CD4-positive, alpha-beta T cell (primary cell): ENCODE data around the gene ACAD9. TPM values are rescaled to one million over a fixed set of nuclear protein-coding genes. Genes with fewer than 3 reads are reported as not detected.
A peak's percentile ranks its signal among the peaks of the same experiment; 100 is the strongest.
"Not testable (repeated sequence)": the region's sequence is repeated elsewhere in the genome, so short reads cannot be mapped to it uniquely, and the experiment has no call there.

Experiments
- ATAC-seq: fragments of 200-7000 bp; cut with Tn5 transposase; one replicate; pipeline ENCODE4 v1.10.0; 2022; ENCODE audit warnings: mild to moderate bottlenecking; ENCODE audit not compliant: poor library complexity
- CTCF ChIA-PET: fragments of 350-600 bp; sonication (Branson Sonifier 250); formaldehyde crosslinking; loops from one replicate; lab custom pipeline; 2021; ENCODE audit warnings: antibody characterized with exemption, inconsistent platforms; lab: Charles Lee
- POLR2A ChIA-PET: fragments of 350-600 bp; sonication (Branson Sonifier 250); formaldehyde crosslinking; loops from one replicate; lab custom pipeline; 2021; ENCODE audit warnings: antibody characterized with exemption, inconsistent platforms; lab: Charles Lee
- DNase-seq, 14 experiments: peaks; one replicate each; pipeline ENCODE4 v3.0.0-alpha.2; 2013 to 2020; ENCODE audit warnings: mixed read lengths in 2 of 14
- H3K27ac ChIP-seq, 2 donors: one replicate each; pipeline versions ENCODE4 v1.5.1 to v1.7.0; 2013; ENCODE audit warnings: low read length in 2 of 2, low read depth in 1 of 2, mild to moderate bottlenecking in 1 of 2
- H3K27me3 ChIP-seq, 2 experiments: 1 replicate in 1 of 2; 2 replicates in 1 of 2; pipeline versions ENCODE4 v1.6.1 to v1.7.0; 2013; ENCODE audit warnings: low read length in 2 of 2, control low read depth in 1 of 2, mild to moderate bottlenecking in 1 of 2, moderate library complexity in 1 of 2; ENCODE audit not compliant: insufficient read depth in 2 of 2, control insufficient read depth in 1 of 2
- H3K36me3 ChIP-seq: one replicate; pipeline ENCODE4 v1.6.1; 2013; ENCODE audit warnings: low read length, control low read depth; ENCODE audit not compliant: insufficient read depth
- H3K4me1 ChIP-seq: one replicate; pipeline ENCODE4 v1.6.1; 2013; ENCODE audit warnings: low read length, control low read depth; ENCODE audit not compliant: insufficient read depth
- H3K4me3 ChIP-seq: one replicate; pipeline ENCODE4 v1.5.1; 2013; ENCODE audit warnings: mild to moderate bottlenecking, low read length, moderate library complexity
- H3K9me3 ChIP-seq, 2 experiments: 1 replicate in 1 of 2; 2 replicates in 1 of 2; pipeline versions ENCODE4 v1.6.1 to v1.7.0; 2013; ENCODE audit warnings: low read length in 2 of 2, mild to moderate bottlenecking in 2 of 2, control low read depth in 1 of 2, moderate library complexity in 1 of 2; ENCODE audit not compliant: control insufficient read depth in 1 of 2, insufficient read depth in 1 of 2
- H3K27ac Mint-ChIP-seq: one replicate; pipeline ENCODE4 v1.8.0; 2020; ENCODE audit warnings: mixed read lengths
- H3K27me3 Mint-ChIP-seq: one replicate; pipeline ENCODE4 v1.8.0; 2021; ENCODE audit warnings: mixed read lengths
- H3K36me3 Mint-ChIP-seq: one replicate; pipeline ENCODE4 v1.8.0; 2021; ENCODE audit warnings: low read depth, mixed read lengths
- H3K4me1 Mint-ChIP-seq: one replicate; pipeline ENCODE4 v1.8.0; 2021; ENCODE audit warnings: low read depth, mixed read lengths
- H3K4me3 Mint-ChIP-seq: one replicate; pipeline ENCODE4 v1.8.0; 2020; ENCODE audit warnings: mild to moderate bottlenecking, mixed read lengths
- H3K9me3 Mint-ChIP-seq: one replicate; pipeline ENCODE4 v1.8.0; 2020; ENCODE audit warnings: mixed read lengths
- CTCF ChIP-seq: fragments of 200-600 bp; IDR thresholded peaks from one replicate; pipeline ENCODE4 v1.8.0; 2022; ENCODE audit warnings: antibody characterized with exemption, mild to moderate bottlenecking
- intact Hi-C, 2 experiments: fragments of 100-400 bp; cut with DNase I in 1 of 2; cut with micrococcal nuclease in 1 of 2; formaldehyde crosslinking; loops; one replicate each; pipeline versions ENCODE4 v1.15.1 to v1.9.0; 2023 to 2025; cut with DNase I, micrococcal nuclease
- polyA plus RNA-seq, 2 donors: library from polyadenylated mRNA; unstranded; fragments of 120-200 nt; gene quantifications; one replicate each; pipeline ENCODE4 v1.2.1, GENCODE V29; 2013
- total RNA-seq, 174 experiments: library from RNA in 2 of 174; stranded (reverse) in 2 of 174; gene quantifications; one replicate each; pipeline ENCODE4 v1.2.3 and lab custom pipeline; 2021 to 2026

Gene ACAD9
- 10 to 100 TPM; 64.8 to 71.6 TPM for total RNA-seq
- polyA plus RNA-seq (2013, experiment 1 of 2), result 19.2 TPM
- polyA plus RNA-seq (2013, experiment 2 of 2), result 20.3 TPM
- 39.8 to 119 (median 69.0) reads per million in 172 experiments for total RNA-seq (lab: John Stamatoyannopoulos, UW)

- ChIA-PET POLR2A (interaction anchor here (0.5 to 4.2 kb wide), 30 partner anchors 9 to 437 kb away, joined by 3 to 43 read pairs (median 4); partner anchors contain the start of genes RAB43, RAB7A and RPN1), CTCF (interaction anchor here (1.0 to 2.8 kb wide), 6 partner anchors 33 to 366 kb away, joined by 3 to 19 read pairs (median 5); no protein-coding TSS in a partner anchor)
- Histone ChIP-seq H3K36me3 (peaks cover 18% of the 10 kb centered on the region), H3K4me3 (peak within 1 kb of the TSS; percentile 94), H3K27me3 (no peaks in the 10 kb centered on the region), H3K9me3 (no peaks in the 10 kb centered on the region), H3K27ac (peak within 1 kb of the TSS; percentile 91 to 99), H3K4me1 (peaks cover 56% of the 10 kb centered on the region)
- Mint-ChIP-seq H3K4me3 (peak within 1 kb of the TSS; percentile 88), H3K4me1 (peaks cover 74% of the 10 kb centered on the region), H3K36me3 (peaks cover 43% of the 10 kb centered on the region), H3K27me3 (no peaks in the 10 kb centered on the region), H3K9me3 (no peaks in the 10 kb centered on the region), H3K27ac (peak within 1 kb of the TSS; percentile 92)
- DNase-seq, result peak; percentile 92 to 99 (median 96)
- ATAC-seq, result peak; percentile 87
- no peak for TF ChIP-seq CTCF
- intact Hi-C loops, result loop anchor here (2.0 to 5.0 kb wide), 7 partner anchors 155 to 397 kb away; partner anchors contain the start of genes COPG1 (in 2 of the 2), CNBP (in 1 of the 2) and RPN1 (in 1 of the 2)
These were observed at the start of gene ACAD9 for GRCh38 chr3:128879125-128879969. Gene ACAD9, plus strand, starts transcription at chr3:128879620. Its CDS starts 72 bp downstream, at chr3:128879692.

DNA sequence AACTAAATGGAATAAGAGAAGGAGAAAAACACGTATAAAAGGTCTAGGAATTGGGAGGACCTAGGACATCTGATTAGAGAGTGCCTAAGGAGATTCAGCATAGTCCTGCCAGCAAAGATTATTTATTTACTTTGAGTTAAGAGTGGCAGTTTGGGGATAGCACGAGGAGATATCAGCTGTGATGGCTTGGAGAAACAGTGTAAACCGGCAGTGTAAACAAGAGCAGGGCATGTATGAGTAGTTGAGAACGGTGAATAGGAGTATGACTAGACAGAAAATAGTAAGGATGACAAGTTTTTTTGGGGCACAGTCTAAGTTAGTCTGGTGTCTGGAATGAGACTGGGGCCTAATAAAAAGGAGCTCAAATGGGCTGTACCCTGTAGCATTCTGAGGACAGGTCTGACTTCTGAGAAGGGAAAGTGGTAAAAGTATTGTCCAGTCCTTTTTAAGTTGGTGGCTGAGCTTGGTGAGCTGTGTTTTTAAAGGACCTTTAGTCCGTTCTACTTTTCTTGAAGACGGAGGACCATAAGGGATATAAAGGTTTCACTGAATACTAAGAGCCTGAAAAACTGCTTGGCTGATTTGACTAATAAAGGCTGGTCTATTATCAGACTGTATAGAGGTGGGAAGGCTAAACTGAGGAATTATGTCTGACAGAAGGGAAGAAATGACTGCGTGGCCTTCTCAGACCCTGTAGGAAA lies 49.3 kb upstream of the ACAD9 start:
- H3K4me1 ChIP-seq, H3K4me1 Mint-ChIP-seq, ATAC-seq, H3K9me3 ChIP-seq, H3K9me3 Mint-ChIP-seq, H3K4me3 ChIP-seq, H3K27me3 ChIP-seq, H3K27ac ChIP-seq, DNase-seq, H3K36me3 Mint-ChIP-seq, POLR2A ChIA-PET, CTCF ChIA-PET, H3K27ac Mint-ChIP-seq, intact Hi-C loops, H3K36me3 ChIP-seq, H3K4me3 Mint-ChIP-seq, H3K27me3 Mint-ChIP-seq: not testable (repeated sequence)

DNA sequence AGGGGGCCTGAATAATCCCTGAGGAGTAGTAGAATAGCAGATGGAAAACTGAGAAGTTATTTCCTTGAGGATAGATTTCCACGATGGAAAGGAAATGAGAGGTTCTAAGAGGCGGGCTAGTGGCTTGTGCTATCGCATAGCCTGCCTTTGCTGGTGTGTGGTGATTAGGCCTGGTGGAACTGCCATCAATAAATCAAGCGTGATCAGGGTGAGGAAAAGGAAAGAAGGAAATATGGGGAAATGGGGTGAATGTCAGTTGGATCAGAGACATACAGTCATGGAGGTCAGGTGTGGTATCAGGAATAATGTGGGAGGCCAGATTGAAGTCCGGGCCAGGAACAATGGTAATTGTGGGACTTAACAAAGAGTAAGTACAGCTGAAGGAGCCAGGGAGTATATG lies 48.7 kb upstream of the ACAD9 start:
- H3K9me3 ChIP-seq, DNase-seq, H3K4me3 Mint-ChIP-seq, H3K27ac Mint-ChIP-seq, POLR2A ChIA-PET, H3K36me3 Mint-ChIP-seq, ATAC-seq, H3K4me3 ChIP-seq, H3K4me1 ChIP-seq, H3K27ac ChIP-seq, H3K4me1 Mint-ChIP-seq, CTCF ChIA-PET, H3K27me3 ChIP-seq, H3K9me3 Mint-ChIP-seq, intact Hi-C loops, H3K27me3 Mint-ChIP-seq, H3K36me3 ChIP-seq: not testable (repeated sequence)

DNA sequence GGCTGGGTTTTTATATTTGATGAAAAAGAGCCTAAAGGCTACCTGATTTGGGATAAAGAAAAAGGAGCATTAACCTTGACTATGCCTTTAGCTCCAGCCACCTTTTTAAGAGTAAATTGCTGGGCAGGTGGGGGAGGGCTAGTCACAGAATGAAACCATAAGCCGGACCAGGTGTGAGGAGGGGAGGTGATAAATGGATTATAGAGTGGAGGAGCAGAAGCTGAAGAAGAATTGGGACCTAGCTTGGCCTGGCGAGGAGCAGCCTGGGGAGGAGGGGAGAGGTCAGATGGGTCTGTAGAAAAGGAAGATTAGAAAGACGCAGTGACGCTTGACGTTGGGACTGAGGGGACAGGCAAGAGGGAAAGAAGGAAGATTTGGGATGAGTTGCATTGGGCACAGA lies 46.4 kb upstream of the ACAD9 start:
- POLR2A ChIA-PET, H3K4me1 Mint-ChIP-seq, H3K27me3 ChIP-seq, DNase-seq, intact Hi-C loops, H3K4me3 ChIP-seq, H3K27me3 Mint-ChIP-seq, H3K27ac Mint-ChIP-seq, H3K9me3 Mint-ChIP-seq, H3K36me3 Mint-ChIP-seq, ATAC-seq, H3K4me1 ChIP-seq, H3K4me3 Mint-ChIP-seq, H3K9me3 ChIP-seq, CTCF ChIA-PET, H3K27ac ChIP-seq, H3K36me3 ChIP-seq: not testable (repeated sequence)
